Measurements from ENCODE around the gene FABP7.

DNA sequence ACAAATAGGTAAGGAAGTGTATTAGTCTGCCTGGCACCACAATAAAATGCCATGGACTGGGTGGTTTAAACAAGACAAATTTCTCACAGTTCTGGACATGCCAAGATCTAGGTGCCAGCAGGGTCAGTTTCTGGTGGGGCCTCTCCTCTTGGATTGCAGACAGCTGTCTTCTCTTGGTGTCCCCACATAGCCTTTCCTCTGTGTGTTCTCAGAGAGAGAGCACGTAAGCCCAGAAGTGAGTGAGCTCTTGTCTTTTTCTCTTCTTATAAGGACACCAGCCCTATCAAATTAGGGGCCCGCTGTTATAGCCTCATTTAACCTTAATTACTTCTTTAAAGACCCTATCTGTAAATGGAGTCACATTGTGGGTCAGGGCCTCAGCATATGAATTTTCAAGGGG lies 37.8 kb downstream of the FABP7 start:
- no peak for TF ChIP-seq POLR2AphosphoS5 (IDR thresholded peaks at IDR 0.05)
- TF ChIP-seq, protein P1, sequence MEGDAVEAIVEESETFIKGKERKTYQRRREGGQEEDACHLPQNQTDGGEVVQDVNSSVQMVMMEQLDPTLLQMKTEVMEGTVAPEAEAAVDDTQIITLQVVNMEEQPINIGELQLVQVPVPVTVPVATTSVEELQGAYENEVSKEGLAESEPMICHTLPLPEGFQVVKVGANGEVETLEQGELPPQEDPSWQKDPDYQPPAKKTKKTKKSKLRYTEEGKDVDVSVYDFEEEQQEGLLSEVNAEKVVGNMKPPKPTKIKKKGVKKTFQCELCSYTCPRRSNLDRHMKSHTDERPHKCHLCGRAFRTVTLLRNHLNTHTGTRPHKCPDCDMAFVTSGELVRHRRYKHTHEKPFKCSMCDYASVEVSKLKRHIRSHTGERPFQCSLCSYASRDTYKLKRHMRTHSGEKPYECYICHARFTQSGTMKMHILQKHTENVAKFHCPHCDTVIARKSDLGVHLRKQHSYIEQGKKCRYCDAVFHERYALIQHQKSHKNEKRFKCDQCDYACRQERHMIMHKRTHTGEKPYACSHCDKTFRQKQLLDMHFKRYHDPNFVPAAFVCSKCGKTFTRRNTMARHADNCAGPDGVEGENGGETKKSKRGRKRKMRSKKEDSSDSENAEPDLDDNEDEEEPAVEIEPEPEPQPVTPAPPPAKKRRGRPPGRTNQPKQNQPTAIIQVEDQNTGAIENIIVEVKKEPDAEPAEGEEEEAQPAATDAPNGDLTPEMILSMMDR (IDR thresholded peaks at IDR 0.05): no peak
- no peak for TF ChIP-seq POLR2A (IDR thresholded peaks at IDR 0.05)
- no peak for TF ChIP-seq EP300 (IDR thresholded peaks at IDR 0.05)

Data from stomach (tissue), 4 donors.